ENCODE measurements around the gene ANKRD17. TPM values are rescaled to one million over a fixed set of nuclear protein-coding genes. Genes with fewer than 3 reads are reported as not detected.
A peak's percentile ranks its signal among the peaks of the same experiment; 100 is the strongest.

ANKRD17 gene
- total and polyA plus RNA-seq, 2 of the 4 experiments (the other 2 are of a cell fraction) = 28.5 to 75.3 TPM

DNA sequence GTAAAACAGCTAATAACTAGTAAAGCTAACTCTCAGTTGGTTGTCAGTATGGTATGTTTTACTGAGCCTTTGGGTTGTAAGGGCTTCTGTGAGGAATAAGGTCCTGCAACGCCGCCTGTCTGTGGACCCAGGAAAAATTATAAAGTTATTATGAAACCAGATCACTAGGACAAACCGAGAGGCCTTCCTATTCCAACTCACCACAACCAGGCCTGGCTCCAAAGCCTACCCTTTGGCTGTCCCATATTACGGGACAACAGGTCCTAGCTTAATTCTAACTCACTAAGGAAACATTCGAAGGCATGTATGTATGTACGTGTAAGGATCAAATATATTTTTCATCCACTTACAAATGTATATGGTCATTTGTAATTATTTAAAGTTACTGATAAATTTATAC lies 1.4 kb downstream of the ANKRD17 start:
- no peak overlapping the region for H2AK5ac ChIP-seq (ENCODE audit: low read depth, low read length)
- H3K14ac ChIP-seq (replicated peaks; ENCODE audit: low read depth, low read length) = no peak overlapping the region
- H2BK20ac ChIP-seq (ENCODE audit: low read depth, low read length) = no peak overlapping the region
- no peaks in the 10 kb centered on the region for H3K9me3 ChIP-seq (ENCODE audit: control insufficient read depth, insufficient read depth, low read length)
- H3K27me3 ChIP-seq (ENCODE audit: control insufficient read depth, insufficient read depth, low read length) = no peaks in the 10 kb centered on the region
- no peak overlapping the region for H4K5ac ChIP-seq (ENCODE audit: low read depth, low read length)
- no peak overlapping the region for H4K91ac ChIP-seq (ENCODE audit: insufficient read depth, low read depth, low read length)
- H3K4ac ChIP-seq (ENCODE audit: low read depth, low read length) = peak overlapping the region; percentile 85; the same call in 1 of the 2 replicates
- H3K23ac ChIP-seq (ENCODE audit: low read depth, low read length) = peak overlapping the region; percentile 98; the same call in 1 of the 2 replicates
- ChIA-PET CTCF (interaction anchor here (0.6 to 2.3 kb wide), 9 partner anchors 9 to 326 kb away, joined by 3 to 9 read pairs (median 4); no protein-coding TSS in a partner anchor), POLR2A (ENCODE audit: unreplicated experiment) (no interaction called here)
- no peak overlapping the region for H3K18ac ChIP-seq (ENCODE audit: low read depth, low read length)
- dilution Hi-C loops (cut with HindIII; ENCODE audit: low sequenced_read_pairs, unreplicated experiment) = no loop called here
- intact Hi-C loops (cut with micrococcal nuclease) = loop anchor here (1.0 to 5.0 kb wide), 8 partner anchors 35 to 555 kb away; partner anchors contain the start of gene COX18
- H2AFZ ChIP-seq (replicated peaks; ENCODE audit: low read length, poor library complexity) = no peak overlapping the region
- H3K9me1 ChIP-seq (ENCODE audit: insufficient read depth, low read length) = no peaks in the 10 kb centered on the region
- TF ChIP-seq RFX5 (IDR thresholded peaks at IDR 0.05; ENCODE audit: low read depth, low read length) = no peak
- no peak for TF ChIP-seq POLR2A (IDR thresholded peaks at IDR 0.05; ENCODE audit: low read depth, low read length)
- no peak for TF ChIP-seq MAFK (IDR thresholded peaks at IDR 0.05; ENCODE audit: low read depth, low read length)
- TF ChIP-seq, protein P1, sequence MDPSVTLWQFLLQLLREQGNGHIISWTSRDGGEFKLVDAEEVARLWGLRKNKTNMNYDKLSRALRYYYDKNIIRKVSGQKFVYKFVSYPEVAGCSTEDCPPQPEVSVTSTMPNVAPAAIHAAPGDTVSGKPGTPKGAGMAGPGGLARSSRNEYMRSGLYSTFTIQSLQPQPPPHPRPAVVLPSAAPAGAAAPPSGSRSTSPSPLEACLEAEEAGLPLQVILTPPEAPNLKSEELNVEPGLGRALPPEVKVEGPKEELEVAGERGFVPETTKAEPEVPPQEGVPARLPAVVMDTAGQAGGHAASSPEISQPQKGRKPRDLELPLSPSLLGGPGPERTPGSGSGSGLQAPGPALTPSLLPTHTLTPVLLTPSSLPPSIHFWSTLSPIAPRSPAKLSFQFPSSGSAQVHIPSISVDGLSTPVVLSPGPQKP (IDR thresholded peaks at IDR 0.05; ENCODE audit: borderline replicate concordance, low read depth, low read length) = no peak
- TF ChIP-seq NFE2L2 (IDR thresholded peaks at IDR 0.05; ENCODE audit: low read depth, low read length) = no peak
- TF ChIP-seq, protein P2, sequence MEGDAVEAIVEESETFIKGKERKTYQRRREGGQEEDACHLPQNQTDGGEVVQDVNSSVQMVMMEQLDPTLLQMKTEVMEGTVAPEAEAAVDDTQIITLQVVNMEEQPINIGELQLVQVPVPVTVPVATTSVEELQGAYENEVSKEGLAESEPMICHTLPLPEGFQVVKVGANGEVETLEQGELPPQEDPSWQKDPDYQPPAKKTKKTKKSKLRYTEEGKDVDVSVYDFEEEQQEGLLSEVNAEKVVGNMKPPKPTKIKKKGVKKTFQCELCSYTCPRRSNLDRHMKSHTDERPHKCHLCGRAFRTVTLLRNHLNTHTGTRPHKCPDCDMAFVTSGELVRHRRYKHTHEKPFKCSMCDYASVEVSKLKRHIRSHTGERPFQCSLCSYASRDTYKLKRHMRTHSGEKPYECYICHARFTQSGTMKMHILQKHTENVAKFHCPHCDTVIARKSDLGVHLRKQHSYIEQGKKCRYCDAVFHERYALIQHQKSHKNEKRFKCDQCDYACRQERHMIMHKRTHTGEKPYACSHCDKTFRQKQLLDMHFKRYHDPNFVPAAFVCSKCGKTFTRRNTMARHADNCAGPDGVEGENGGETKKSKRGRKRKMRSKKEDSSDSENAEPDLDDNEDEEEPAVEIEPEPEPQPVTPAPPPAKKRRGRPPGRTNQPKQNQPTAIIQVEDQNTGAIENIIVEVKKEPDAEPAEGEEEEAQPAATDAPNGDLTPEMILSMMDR (conservative IDR thresholded peaks at IDR 0.05; ENCODE audit: low read depth, low read length) = peak; percentile 91
- TF ChIP-seq, protein P3, sequence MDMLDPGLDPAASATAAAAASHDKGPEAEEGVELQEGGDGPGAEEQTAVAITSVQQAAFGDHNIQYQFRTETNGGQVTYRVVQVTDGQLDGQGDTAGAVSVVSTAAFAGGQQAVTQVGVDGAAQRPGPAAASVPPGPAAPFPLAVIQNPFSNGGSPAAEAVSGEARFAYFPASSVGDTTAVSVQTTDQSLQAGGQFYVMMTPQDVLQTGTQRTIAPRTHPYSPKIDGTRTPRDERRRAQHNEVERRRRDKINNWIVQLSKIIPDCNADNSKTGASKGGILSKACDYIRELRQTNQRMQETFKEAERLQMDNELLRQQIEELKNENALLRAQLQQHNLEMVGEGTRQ (IDR thresholded peaks at IDR 0.05; ENCODE audit: low read depth, low read length) = no peak
- TF ChIP-seq SMC3 (IDR thresholded peaks at IDR 0.05; ENCODE audit: low read depth, low read length) = peak; percentile 62
- no peak for TF ChIP-seq BHLHE40 (IDR thresholded peaks at IDR 0.05; ENCODE audit: low read depth, low read length)
- no peak for TF ChIP-seq CHD1 (IDR thresholded peaks at IDR 0.05; ENCODE audit: low read depth, low read length)
- no peak for TF ChIP-seq MXI1 (IDR thresholded peaks at IDR 0.05; ENCODE audit: borderline replicate concordance, low read depth, low read length)
- TF ChIP-seq FOS (IDR thresholded peaks at IDR 0.05; ENCODE audit: low read depth, low read length) = no peak
- no peak for TF ChIP-seq MAZ (IDR thresholded peaks at IDR 0.05; ENCODE audit: borderline replicate concordance, low read depth, low read length)
- peak; percentile 83 for TF ChIP-seq RAD21 (IDR thresholded peaks at IDR 0.05; ENCODE audit: low read length)
- TF ChIP-seq RCOR1 (IDR thresholded peaks at IDR 0.05; ENCODE audit: insufficient replicate concordance, low read length) = no peak
- no peak for TF ChIP-seq CEBPB (IDR thresholded peaks at IDR 0.05; ENCODE audit: low read depth, low read length)
- BruUV-seq (replicated peaks) = no TSS peak
- no peak overlapping the region for H2BK15ac ChIP-seq (ENCODE audit: low read depth, low read length)
- peaks cover 14 to 36% of the 10 kb centered on the region in 2 experiments for H3K79me1 ChIP-seq (ENCODE audit: low read depth in 1 of 2, low read length in 2 of 2)
- no peaks in the 10 kb centered on the region for H3K4me1 ChIP-seq (ENCODE audit: control insufficient read depth, insufficient read depth, low read length)
- H3K4me3 ChIP-seq (ENCODE audit: insufficient read depth, low read depth, low read length) = peak overlapping the region; percentile 83
- DNase-seq = peak; percentile 85
- H2BK120ac ChIP-seq (ENCODE audit: low read depth, low read length) = no peak overlapping the region
- peak overlapping the region; percentile 53 for H3K27ac ChIP-seq (ENCODE audit: insufficient read depth, low read length)
- H2AK9ac ChIP-seq (replicated peaks; ENCODE audit: low read depth, low read length, poor library complexity) = no peak overlapping the region
- peaks cover 2% of the 10 kb centered on the region; the same call in 1 of the 2 replicates for H3K36me3 ChIP-seq (ENCODE audit: control insufficient read depth, insufficient read depth, low read length)
- ATAC-seq (ENCODE audit: low read depth) = peak; percentile 48
- no CpG with 5 or more reads among the region's 6 CpGs for WGBS, 2 experiments (ENCODE audit: extremely low coverage in 2 of 2, insufficient read length in 1 of 2)
- peak overlapping the region; percentile 99 for H3K9ac ChIP-seq (ENCODE audit: low read depth, low read length)
- H4K8ac ChIP-seq (ENCODE audit: low read depth in 2 of 2, low read length in 2 of 2) = peak overlapping the region in 1 of 2 experiments; percentile 44; a peak in 1 of 4 replicates
- in situ Hi-C loops (cut with MboI; ENCODE audit: low sequenced_read_pairs) = loop anchor here (10.0 kb wide), 1 partner anchor 112 kb away; no protein-coding TSS in a partner anchor
- H4K20me1 ChIP-seq (ENCODE audit: insufficient read depth, low read length) = peaks cover 39% of the 10 kb centered on the region
- peak overlapping the region; percentile 74 for H2BK5ac ChIP-seq (ENCODE audit: low read depth, low read length, poor library complexity, severe bottlenecking)
- 0 out of 2 replicates have a peak overlapping the region, but pooled peaks have one; percentile 39 for H3K56ac ChIP-seq (ENCODE audit: extremely low read depth, insufficient read depth, low read length)
- peak overlapping the region; percentile 99 for H3K4me2 ChIP-seq (ENCODE audit: low read depth, low read length)

All from IMR-90 (cell line).